HG02571 (cell line): ENCODE results near the gene ZEB2.

Source experiments
- ATAC-seq: cut with Tn5 transposase; IDR thresholded peaks from one replicate; pipeline ENCODE4 v1.9.1; 2021; ENCODE audit warnings: mild to moderate bottlenecking, moderate library complexity; ENCODE audit not compliant: unreplicated experiment

Gene ZEB2

DNA sequence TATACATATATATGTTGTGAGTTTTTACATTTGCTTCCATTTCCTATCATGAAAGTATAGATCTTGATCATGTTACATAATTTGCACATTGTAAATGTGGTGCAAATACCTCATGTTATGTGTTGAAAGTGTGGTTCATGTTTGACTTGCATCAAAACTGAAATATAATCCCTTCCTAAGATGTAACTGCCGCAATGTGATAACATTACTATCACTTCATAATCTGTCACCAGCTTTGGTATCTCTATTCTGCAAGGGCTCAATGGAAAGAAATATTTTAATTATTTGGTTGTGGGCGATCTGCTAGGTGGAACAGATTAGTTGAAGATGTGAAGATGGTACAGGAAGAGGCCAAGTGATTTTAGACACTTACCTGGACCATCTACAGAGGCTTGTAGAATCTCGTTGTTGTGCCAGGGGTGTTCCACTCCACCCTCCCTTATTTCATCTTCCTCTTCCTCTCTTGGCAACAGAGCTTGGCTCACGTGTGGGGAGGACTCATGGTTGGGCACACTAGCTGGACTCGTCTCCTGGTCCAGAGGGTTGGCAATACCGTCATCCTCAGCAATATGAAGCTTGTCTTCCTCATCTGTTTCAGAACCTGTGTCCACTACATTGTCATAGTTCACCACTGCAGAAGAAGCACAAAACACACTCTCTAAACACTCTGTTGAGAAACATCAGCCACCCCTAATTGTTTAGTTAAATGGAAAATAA lies 90.4 kb downstream of the ZEB2 start:
- no peak for ATAC-seq

DNA sequence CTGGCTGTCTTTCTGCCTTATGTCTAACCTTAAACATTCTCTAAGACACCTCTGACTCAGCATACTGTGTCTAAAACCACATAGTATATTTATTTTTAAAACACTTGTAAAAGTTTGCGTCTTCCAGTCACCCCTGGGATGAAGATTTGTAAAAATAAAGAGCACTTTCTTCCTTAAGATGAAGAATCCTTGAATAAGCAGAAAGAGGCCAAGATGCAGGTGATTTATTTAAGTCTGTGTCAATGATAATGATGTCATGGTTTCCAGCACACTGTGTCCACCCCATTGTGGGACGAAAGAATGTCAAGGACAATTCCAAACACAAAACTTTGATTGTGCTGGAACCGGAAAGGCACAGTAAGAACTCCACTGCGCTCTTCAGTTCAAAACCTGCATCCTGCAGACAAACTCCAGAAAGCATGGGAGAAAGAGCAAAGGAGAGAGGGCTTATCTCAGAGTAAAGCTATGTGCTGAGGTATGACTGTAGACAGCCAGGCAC lies 92.9 kb downstream of the ZEB2 start:
- no peak for ATAC-seq

DNA sequence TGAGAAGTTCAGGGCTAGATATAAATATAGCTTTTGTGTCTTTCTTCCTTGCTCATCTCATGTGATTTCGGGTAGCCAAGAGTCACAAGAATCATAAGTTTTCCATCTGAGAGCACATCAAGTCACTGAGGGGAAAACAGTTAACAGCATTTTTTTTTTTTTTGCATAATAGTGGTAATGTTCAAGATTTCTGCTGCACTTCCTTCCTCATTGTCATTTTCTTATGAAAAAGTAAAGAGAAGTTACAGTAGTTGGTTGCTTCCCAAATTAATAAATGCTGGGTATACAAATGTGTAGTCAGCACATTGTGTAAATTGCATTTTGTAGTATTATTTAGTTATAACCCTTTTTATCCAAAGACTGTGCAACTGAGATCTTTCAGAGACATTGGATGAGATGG lies 93.6 kb downstream of the ZEB2 start:
- no peak for ATAC-seq

DNA sequence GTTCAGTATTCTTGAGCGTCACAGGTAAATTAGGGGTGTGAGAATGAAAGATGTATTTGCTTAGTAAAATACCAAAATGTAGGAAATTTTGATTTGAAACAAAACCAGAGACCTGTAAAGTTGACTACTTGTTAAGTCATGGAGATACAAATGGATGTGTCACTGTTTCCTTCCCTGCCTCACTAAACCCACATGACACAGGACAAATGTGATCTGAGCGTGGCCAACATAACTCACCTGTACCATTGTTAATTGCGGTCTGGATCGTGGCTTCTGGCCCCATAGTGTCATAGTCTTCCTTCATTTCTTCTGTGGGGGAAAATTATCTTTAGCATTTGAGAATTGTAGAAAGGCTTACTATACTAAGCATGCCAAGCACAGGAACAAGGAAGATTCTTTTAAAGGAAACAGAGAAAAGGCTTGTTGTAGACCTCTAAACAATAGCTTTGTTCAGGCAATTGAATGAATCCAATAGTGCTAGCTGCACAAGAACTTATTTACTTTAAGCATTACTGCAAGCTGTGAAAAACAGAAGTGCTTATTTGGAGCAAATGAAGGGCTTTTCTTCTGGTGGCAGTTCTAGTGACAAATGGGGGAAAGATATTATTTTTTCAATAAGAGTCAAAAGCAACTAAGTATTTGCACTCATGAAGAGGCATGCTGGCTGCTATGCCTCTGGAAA lies 95.2 kb downstream of the ZEB2 start:
- no peak for ATAC-seq

DNA sequence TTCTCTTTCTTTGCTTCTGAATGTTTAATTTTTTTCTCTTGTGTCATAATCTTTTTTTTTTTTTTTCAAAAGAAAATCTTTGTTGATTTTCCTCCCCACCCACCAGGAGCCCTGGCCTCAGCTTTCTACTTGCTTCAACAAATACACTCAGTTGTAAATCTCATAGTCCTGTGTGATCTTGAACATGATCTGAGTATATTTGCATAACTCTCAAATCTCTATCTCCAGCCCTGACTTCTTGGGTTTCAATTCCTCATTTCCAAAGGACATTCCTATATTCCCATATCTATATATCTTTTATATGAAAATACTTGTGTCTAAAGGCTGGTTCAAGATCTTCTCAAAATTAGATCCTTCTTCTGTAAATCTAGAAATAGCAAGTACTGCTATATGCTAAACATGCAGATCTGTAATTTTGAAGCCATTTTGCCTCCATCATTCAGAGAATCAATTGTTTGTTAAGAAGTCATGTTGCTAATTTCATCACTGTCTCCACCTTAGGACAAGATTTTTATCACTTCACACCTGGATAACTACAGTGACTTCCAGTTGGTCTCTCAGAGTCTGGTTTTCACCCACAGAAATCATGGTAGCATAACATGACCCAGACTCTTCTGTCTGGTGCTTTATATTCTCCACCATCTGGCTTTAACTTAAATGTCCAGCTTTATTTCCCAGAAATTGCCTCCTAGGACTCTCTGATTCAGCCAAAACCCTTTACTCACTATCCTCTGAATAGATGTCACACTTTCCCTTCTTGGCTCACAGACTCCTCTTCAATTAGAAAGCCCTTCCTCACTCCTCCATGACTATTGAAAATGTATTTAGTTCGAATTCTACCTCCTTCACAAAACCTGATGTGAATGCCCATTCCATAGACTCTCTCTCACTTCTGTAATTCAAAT lies 98.1 kb downstream of the ZEB2 start:
- ATAC-seq = no peak

DNA sequence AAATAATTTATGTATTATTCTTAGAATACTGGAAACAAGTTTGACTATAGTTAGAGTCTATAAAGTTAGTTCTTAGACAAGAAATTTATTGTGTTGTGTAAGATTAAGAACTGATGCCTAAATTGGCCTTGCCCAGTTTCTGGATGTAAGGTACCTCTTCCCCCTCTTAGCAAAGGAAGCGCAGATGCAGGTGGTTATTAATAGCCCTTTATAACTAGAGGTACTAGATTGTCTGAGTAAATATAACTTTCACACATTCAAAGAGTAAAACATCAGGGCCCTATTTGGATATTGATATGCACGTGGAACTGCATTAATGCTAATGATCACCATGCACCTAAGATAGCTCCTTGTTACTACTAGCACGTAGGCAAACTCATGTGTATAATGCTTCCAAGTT lies 100.7 kb downstream of the ZEB2 start:
- ATAC-seq = no peak

DNA sequence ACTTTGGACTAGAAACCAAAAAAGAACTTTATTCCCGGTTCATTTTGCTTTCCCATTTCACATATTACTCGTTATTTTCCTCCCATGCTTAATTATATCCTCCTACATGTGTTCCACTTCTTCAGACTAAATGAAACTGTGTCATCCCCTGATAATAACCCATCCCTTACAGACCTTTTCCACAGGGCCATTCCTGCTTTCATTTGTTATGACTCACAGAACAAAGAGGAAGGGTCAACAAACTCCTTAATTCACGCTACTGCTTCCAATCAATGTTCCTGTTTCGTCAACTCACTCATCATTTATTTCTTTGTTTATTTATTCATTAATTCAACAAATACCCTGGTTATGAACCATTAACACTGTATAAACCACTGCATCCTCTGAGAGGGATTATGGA lies 104.5 kb downstream of the ZEB2 start:
- ATAC-seq = no peak

DNA sequence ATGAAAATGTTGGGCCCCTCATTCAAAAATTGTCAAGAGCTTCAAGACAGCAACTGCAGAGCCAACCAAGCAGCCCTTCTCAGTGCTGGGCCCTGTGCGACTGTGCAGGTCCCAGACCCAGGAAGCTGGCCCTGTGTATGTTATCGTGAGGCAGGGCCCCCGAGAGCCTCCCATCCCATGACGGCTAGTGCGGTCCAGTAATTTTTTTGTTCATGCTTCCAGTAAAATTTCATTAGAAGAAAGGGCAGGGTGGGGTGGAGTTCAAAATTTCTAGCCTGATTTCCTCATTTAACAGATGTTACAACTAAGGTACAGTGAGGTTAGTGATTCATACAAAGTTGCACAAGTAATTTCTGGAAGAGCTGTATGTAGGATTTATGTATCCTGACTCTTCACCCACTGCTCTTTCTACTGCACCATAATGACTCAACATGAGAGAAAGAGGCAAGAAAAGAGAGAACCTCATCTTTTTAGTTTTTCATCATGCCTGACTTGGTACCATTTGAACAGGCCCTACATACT lies 105.5 kb downstream of the ZEB2 start:
- ATAC-seq = peak; percentile 76

DNA sequence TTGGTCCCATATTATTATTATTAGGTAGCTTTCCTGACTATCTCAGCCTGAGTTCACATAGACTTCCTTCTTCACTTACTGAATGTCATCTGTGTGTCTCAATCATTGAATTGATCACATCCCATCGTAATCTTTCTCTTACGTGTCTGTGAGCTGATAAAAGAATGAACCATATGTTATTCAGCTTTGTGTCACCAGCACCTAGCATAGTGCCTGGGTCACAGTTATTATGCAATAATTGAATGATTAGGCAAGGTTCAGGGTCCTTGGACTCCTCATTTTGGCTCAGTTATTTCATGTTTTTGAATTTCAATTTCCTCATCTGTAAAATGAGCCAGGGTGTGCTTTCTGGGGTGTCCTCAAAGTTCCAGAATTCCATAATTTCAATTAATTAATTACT lies 107.2 kb downstream of the ZEB2 start:
- ATAC-seq = no peak

DNA sequence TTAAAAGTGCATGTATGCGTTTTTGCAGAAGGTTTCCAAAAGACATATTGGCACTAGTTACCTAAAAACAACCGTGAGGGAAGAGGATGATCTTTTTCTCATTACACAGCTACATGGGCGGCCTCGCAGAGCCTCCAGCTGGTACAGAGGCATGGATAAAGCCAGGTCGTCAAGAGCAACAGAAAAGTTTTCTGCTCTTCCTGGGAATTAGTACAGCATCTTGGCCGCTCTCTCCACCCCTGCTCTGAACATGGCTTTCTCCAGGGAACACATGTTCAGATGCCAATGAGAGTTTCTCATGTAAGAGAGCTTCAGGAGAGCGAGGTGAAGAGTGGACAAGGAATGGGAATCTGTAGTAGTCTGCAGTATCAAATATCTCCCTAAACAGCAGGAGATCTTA lies 108.4 kb downstream of the ZEB2 start:
- no peak for ATAC-seq

DNA sequence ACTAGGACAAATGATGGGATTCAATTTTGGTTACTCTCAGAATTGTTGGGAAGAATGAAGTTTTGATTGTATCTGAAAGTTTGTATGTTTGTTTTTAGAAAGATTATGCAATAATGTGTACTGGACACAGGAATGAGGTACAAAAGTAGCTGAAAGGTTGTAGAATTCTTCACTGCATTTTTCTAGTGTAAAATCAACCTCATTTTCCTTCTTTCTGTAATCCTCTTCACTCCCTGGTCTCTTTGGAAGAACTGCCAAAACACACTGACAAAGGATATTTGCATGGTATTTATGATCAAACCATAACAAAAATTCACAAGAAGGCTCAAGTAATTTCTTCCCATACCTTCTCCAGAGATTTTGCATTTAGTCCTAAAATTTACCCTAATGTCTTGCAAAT lies 110.7 kb downstream of the ZEB2 start:
- no peak for ATAC-seq

DNA sequence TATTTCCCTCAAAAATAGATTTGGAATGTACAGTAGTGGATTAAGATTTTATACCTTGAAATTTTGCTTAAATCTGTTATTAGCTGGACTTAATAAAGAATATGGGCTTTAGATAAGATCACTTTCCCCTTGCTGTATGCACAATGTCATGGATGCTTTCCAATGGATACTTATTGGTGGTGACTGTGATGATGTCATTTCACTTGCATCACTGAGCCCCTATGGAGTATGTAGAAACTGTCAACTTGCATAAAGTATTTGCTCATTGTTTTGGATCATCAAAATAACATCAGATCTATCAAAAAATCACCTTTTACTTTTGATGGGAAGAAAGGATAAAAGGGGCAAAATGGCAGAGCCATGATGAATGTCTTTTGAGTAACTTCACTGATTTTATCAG lies 112.7 kb downstream of the ZEB2 start:
- no peak for ATAC-seq

DNA sequence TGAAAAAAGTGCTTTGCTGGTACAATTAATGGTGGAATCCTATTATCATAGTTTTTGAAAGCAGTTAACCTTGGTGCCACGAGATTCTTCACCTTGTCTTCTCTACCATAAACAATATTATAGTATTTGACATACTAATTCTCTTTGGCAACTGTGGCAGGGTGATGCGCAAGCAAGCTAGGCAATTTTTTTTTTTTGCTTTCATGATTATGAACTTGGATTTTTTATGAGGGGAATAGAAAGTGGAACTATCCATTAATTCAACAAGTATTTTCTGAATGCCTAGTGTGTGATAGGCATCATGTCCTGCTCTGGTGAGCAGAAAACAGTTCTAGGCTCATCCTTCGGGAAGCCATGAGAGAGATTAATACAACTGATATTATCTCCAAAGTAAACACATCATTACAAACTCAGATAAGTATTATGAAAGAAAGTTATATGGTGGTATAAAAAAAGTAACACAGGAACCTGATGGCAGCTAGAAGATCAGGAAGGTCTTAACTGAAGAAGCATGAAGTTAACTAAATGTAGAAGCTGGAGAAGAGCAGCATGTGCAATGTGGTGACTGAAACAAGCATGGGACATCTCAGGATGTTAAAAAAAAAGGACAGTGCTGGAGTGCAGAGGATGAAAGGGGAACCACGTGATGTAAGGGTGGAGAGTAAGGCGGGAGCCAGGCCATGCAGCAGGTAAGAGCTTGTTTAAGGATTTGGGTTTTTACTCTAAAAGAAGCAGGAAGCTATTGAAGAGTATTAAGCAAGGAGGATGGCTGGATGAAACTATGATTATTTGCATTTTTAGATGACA lies 113.7 kb downstream of the ZEB2 start:
- ATAC-seq = no peak

DNA sequence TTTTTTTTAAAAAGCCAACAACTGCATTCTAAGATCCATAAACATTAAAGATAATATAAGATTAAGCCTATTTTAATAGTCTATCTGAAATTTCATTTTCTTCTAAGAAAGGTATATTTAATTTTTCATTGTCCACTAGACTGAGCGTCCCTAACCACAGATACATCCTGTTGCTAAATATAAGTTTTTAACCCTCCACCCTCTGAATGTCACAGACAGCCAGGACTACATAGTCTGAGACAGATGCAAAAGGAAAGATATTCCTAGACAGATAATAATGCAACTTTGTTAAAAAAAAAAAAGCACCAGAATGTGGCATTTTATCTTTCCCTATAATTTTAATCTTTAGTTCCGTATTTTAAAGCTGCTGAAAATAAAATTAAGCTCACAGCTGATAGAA lies 114.6 kb downstream of the ZEB2 start:
- no peak for ATAC-seq

DNA sequence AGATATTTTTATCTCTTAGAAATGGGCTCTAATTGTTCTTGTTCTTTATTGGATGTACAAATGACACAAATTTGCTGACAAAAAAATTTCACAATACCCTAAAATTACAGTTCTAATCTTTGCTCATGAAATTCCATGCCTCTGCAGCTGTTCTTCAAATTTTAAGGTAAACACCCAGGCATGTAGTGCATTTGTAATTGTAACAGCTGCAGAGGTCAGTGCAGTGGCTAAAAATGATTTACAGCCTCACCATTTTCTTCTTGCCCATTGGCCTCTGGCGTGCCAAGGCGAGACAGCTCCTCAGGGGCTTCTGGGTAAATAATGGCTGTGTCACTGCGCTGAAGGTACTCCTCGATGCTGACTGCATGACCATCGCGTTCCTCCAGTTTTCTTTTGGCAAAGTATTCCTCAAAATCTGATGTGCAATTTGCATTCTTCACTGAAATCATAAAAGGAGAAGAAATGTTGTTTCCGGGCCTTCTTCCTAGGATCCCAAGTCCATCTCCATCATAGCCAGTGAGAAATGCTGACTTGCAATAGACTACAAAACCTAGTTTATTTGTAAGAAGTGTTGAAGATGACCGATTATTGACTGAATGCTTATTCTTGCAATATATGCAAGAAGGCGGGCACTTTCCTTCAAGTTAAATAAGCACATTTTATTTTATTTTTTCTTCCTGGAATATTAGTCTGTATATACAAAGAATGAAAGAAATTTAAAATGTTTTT lies 115.2 kb downstream of the ZEB2 start:
- ATAC-seq = no peak

DNA sequence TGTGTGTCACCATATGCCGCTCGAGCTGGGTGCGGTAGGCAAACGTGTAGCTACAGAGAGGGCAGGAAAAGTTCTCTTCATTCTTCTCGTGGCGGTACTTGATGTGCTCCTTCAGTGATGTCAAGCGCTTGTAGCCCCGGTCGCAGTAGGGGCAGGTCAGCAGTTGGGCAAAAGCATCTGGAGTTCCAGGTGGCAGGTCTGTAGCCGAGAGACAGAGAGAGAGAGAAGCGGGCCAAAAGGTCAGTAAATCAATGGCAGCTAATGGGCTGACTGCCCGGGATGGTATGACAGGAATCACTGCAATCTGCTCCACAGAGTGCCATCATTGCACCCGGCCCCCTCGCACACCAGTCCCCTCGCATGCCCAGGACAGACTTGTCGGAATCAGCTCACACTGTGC lies 116.0 kb downstream of the ZEB2 start:
- no peak for ATAC-seq

DNA sequence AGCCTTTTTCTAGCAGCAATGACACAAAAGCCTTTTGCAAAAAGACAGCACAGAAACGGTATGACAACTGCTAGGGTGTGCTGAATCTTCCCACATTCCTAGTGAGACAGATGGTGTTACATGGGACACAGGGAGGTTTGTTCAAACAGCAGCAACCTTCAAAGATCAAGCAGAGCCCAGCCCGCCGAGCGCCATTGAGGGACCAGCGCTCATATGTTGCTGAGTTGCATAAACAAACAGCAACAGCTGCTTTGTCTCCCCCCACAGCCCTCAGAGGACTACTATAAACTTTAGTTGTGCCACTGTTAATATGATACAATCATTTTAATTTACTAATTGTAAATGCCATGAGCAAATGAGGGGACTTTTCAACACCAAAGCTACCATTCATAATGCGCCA lies 117.7 kb downstream of the ZEB2 start:
- ATAC-seq = no peak

DNA sequence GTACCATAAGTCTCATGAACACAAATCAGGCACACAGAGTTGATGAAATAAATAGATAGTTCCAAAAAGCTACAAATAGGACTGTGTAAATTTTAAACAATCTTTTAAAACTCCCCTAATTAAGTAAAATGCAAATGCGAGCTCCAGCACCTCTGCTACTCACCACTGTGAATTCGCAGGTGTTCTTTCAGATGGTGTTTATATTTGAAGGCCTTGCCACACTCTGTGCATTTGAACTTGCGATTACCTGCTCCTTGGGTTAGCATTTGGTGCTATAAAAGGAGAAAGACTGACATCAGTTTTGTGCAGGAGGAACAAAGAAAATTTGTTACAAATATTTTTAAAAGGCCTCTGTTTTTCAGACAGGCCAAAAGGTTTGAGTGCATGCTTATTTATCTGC lies 118.9 kb downstream of the ZEB2 start:
- ATAC-seq = no peak

DNA sequence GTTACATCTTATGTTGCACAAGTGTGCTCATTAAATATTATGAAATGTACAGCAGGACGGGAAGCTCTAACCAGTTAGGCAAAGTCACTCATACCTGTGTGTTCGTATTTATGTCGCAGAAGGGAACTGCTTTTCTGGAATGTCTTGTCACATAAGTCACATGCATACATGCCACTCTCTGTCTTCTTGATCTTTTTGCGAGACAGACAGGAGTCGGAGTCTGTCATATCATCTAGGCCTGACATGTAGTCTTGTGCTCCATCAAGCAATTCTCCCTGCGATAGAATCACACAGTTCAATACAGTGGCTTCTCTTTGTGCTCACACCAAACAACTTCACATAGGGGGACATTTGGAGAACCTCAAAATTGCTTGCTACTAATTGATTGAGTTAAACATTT lies 123.6 kb downstream of the ZEB2 start:
- ATAC-seq = no peak
